HG03571 (cell line): ENCODE measurements around the gene HEG1.

Source experiments
- ATAC-seq: cut with Tn5 transposase; IDR thresholded peaks from one replicate; pipeline ENCODE4 v1.9.1; 2021; ENCODE audit not compliant: unreplicated experiment

HEG1 gene

DNA sequence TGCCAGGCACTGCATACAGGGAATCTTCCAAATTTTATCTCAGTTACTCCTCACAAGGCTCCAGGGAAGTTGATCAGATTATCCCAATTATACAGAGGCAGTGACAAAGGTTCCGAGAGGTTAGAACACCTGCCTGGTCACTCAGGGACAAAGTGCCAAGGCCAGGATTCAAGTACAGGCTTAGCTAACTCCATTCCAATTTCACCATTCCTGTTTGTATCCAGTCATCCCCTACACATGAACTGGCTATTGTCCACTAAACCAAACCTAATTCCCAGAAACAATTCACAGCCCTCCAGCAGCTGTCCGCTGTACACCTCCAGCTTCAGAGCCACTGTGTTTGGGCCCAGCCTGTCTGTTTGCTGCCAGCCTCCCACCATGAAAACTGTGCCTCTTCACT is 137.3 kb downstream of the HEG1 start:
- no peak for ATAC-seq

DNA sequence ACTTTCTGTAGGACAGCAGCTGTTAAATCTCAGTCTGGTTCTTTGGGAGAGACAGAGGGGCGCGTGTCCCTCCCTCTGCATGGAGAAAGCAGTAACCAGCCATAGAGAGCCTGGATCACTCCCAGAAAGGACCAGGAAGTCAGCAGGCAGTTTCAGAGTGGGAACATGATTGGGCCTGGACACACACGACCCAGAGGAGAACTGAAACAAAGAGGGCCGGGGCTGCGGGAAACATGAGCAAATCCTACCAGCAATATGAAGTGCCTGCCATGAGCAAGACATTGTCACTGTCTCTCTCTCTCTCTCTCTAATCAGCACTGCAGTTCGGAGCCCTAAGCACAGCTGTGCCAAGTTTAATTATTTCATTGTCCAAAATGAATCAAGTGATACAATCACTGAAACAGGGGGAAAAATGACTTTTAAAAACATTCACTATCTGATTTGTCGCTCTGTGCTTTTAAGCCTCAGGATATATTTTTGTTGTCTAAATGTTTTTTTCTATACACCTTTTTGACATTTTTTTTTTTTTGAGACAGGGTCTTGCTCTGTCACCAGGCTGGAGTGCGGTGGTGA is 138.9 kb downstream of the HEG1 start:
- no peak for ATAC-seq
